Prostate gland (tissue), 2 donors: ENCODE data around the gene PRAMEF12. TPM values are rescaled to one million over a fixed set of nuclear protein-coding genes. Genes with fewer than 3 reads are reported as not detected.
A peak's percentile ranks its signal among the peaks of the same experiment; 100 is the strongest.
"Not testable (repeated sequence)": the region's sequence is repeated elsewhere in the genome, so short reads cannot be mapped to it uniquely, and the experiment has no call there.

Experiments used
- DNase-seq: peaks from one replicate; pipeline ENCODE4 v3.0.0-alpha.2; 2019; ENCODE audit warnings: low spot score
- H3K27ac ChIP-seq, 2 donors: fragments of 200-600 bp; sonication (generic); 2 replicates each; pipeline ENCODE4 v1.5.1; 2017 to 2019
- H3K27me3 ChIP-seq: fragments of 200-600 bp; sonication (generic); replicated peaks from 2 replicates; pipeline ENCODE4 v1.5.1; 2019; ENCODE audit not compliant: insufficient read depth
- H3K36me3 ChIP-seq, 2 donors: fragments of 200-600 bp; sonication (generic); 1 replicate in 1 of 2; 2 replicates in 1 of 2; pipeline versions ENCODE4 v1.5.1 to v1.8.1; 2017 to 2019
- H3K4me1 ChIP-seq: fragments of 200-600 bp; sonication (generic); replicated peaks from 2 replicates; pipeline ENCODE4 v1.5.1; 2019
- H3K4me3 ChIP-seq, 2 donors: fragments of 200-600 bp; sonication (generic); 2 replicates each; pipeline ENCODE4 v1.5.1; 2017 to 2019
- H3K9me3 ChIP-seq: fragments of 200-600 bp; sonication (generic); 2 replicates; pipeline ENCODE4 v1.5.1; 2017
- POLR2A ChIP-seq: fragments of 450-650 bp; IDR thresholded peaks from one replicate; pipeline ENCODE4 v1.6.1; 2016; ENCODE audit warnings: antibody characterized with exemption, mild to moderate bottlenecking
- POLR2AphosphoS5 ChIP-seq: sonication (generic); formaldehyde crosslinking; IDR thresholded peaks from one replicate; pipeline ENCODE4 v1.6.1; 2017; ENCODE audit warnings: antibody characterized with exemption
- WGBS: methylation state at CpG from one replicate; pipeline ENCODE4 v1.1.5; 2018; 5-methylcytosine and 5-hydroxymethylcytosine counted together
- intact Hi-C: fragments of 100-400 bp; cut with DNase I; formaldehyde crosslinking; loops from one replicate; pipeline ENCODE4 v1.14.2; 2022
- total RNA-seq, 2 donors: library from RNA; depleted of rRNA; stranded (reverse); fragments of >200 nt; gene quantifications; one replicate each; pipeline ENCODE4 v1.1.0, GENCODE V29; 2016
- TF ChIP-seq, protein P1 (sequence below), 4 experiments: fragments of 200-600 bp in 2 of 4; fragments of 450-650 bp in 2 of 4; sonication (generic) in 2 of 4; IDR thresholded peaks; 1 replicate in 3 of 4; 2 replicates in 1 of 4; pipeline ENCODE4 v1.5.1; 2016 to 2019; ENCODE audit warnings: antibody characterized with exemption in 4 of 4, mild to moderate bottlenecking in 2 of 4, moderate library complexity in 2 of 4

Gene PRAMEF12
- total RNA-seq, 2 donors from 2014 or later = not detected

DNA sequence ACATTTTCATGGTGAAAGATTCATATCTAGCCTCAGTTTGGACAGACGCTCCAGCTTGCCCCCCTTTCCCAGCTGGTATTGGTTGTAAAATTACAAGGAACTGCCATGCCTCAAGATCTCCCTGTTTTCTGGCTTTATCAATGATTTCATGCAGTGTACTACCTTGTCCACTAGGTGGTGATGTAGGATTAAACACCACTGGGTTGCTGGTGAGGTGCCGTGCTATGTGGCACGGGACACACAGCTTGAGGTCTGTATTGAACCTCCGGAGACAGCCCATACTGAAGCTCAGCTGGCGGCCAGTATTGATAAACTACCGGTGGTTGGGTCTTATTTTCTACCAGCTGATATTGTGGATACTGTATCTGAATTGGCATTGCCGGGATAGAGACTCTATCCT, 10.2 kb downstream of the PRAMEF12 start:
- DNase-seq, H3K4me3 ChIP-seq, H3K9me3 ChIP-seq, H3K4me1 ChIP-seq, H3K27ac ChIP-seq, H3K27me3 ChIP-seq, H3K36me3 ChIP-seq, intact Hi-C loops: not testable (repeated sequence)
- TF ChIP-seq, protein P1, sequence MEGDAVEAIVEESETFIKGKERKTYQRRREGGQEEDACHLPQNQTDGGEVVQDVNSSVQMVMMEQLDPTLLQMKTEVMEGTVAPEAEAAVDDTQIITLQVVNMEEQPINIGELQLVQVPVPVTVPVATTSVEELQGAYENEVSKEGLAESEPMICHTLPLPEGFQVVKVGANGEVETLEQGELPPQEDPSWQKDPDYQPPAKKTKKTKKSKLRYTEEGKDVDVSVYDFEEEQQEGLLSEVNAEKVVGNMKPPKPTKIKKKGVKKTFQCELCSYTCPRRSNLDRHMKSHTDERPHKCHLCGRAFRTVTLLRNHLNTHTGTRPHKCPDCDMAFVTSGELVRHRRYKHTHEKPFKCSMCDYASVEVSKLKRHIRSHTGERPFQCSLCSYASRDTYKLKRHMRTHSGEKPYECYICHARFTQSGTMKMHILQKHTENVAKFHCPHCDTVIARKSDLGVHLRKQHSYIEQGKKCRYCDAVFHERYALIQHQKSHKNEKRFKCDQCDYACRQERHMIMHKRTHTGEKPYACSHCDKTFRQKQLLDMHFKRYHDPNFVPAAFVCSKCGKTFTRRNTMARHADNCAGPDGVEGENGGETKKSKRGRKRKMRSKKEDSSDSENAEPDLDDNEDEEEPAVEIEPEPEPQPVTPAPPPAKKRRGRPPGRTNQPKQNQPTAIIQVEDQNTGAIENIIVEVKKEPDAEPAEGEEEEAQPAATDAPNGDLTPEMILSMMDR (IDR thresholded peaks at IDR 0.05) = peak in 1 of 4 experiments; percentile 8
- 40% methylated on average over 6 of the region's 7 CpGs for WGBS

DNA sequence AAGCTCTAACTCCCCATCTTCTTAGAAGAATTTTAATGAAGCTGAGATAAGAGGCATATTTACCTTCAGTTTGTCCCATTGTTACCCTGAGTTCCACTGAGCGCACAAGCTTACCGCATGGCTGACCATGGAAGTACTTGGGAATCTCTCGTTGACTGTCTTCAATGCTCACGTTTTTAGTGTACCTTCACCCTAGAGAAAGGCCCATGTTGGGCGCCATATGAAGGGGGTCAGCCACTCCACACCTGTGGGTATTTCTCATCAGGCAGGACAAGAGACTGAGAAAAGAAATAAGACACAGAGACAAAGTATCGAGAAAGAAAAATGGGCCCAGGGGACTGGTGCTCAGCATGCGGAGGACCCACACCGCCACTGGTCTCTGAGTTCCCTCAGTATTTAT, 11.2 kb downstream of the PRAMEF12 start:
- intact Hi-C loops = not testable (repeated sequence)
- WGBS = 82% methylated on average over 8 of the region's 8 CpGs

DNA sequence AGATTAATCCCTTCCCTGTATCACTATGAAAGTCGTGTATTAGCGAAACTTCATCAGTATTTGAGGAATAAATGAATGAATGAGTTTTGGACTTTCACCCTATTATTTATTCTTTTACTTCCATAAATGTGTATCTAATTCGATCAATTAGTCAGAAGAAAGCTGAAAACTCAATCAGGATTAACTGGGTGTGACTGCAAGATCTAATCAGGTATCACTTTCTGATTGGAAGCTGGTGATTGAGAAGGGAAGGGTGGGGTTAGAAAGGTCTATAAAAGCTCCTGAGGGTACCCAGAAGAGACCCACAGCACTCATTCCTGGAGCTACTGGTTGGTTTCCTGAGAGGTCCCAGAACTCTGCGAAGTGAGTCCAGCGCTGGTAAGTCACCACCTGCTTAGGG, 17.6 kb downstream of the PRAMEF12 start, which contains the start of gene PRAMEF1:
Gene PRAMEF1, plus strand, starts transcription at position 301 of the 400 bp plus-strand sequence. CDS start 1,831 bp downstream, outside the sequence.
- H3K4me3 ChIP-seq, DNase-seq: not testable (repeated sequence)

More for the DNA sequence above, 11.2 kb downstream of the PRAMEF12 start:
- H3K27me3 ChIP-seq, DNase-seq, H3K4me3 ChIP-seq, H3K4me1 ChIP-seq, H3K27ac ChIP-seq, H3K9me3 ChIP-seq, H3K36me3 ChIP-seq: not testable (repeated sequence)

DNA sequence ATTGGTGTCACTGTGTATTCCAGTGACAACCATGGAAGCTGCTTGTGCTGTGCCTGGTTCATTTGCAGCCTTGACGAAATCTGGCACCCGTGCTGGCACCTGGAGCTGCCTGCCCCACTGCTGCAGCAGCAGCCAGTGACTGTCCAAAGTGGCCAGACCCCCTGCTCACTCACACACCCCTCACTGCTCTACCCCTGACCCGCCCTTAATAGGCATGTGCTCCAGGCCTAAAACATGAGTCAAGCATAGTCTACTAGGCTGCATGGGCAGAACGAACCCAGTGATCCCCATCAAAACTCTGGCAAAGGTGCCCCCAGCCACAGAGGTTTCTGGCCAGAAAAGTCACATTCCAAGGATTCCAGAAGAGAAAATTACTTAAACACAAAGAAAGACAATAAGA, 25.4 kb downstream of the PRAMEF12 start:
- no peak for DNase-seq
- WGBS = 59% methylated on average over 4 of the region's 4 CpGs
- intact Hi-C loops = no loop called here
- Histone ChIP-seq H3K27me3 (no peaks in the 10 kb centered on the region), H3K4me1 (no peaks in the 10 kb centered on the region), H3K4me3 (no peak overlapping the region), H3K36me3 (no peaks in the 10 kb centered on the region), H3K9me3 (no peaks in the 10 kb centered on the region), H3K27ac (no peak overlapping the region)
- TF ChIP-seq, protein P1 (IDR thresholded peaks at IDR 0.05) = no peak
- TF ChIP-seq POLR2AphosphoS5 (no peak), POLR2A (no peak)

More for the DNA sequence above, 17.6 kb downstream of the PRAMEF12 start, which contains the start of gene PRAMEF1:
- H3K4me1 ChIP-seq, H3K27me3 ChIP-seq, H3K27ac ChIP-seq, H3K36me3 ChIP-seq, H3K9me3 ChIP-seq, intact Hi-C loops: not testable (repeated sequence)
- 77% methylated on average over 3 of the region's 5 CpGs for WGBS

DNA sequence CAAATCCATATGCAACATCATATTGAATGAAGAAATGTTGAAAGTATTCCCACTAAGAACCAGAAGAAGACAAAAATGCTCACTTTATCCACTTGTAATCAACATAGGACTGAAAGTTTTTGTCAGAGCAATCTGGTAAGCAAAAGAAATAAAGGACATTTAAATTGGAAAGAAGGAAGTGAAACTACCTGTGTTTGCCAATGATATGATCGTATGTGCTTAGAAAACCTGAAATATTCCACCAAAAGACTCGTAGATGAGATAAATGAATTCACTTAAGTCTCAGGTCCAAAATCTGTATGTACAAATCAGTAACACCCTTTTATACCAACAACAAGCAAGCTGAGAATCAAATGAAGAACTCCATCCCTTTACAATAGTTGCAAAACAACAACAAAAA, 26.2 kb downstream of the PRAMEF12 start:
- H3K4me1 ChIP-seq = no peaks in the 10 kb centered on the region
- no peaks in the 10 kb centered on the region for H3K27me3 ChIP-seq
- TF ChIP-seq POLR2AphosphoS5 (no peak), POLR2A (no peak)
- TF ChIP-seq, protein P1 (IDR thresholded peaks at IDR 0.05) = no peak
- H3K4me3 ChIP-seq = no peak overlapping the region
- intact Hi-C loops = no loop called here
- no peaks in the 10 kb centered on the region for H3K36me3 ChIP-seq
- no peaks in the 10 kb centered on the region for H3K9me3 ChIP-seq
- no peak for DNase-seq
- 63% methylated on average over 2 of the region's 2 CpGs for WGBS
- H3K27ac ChIP-seq = no peak overlapping the region

DNA sequence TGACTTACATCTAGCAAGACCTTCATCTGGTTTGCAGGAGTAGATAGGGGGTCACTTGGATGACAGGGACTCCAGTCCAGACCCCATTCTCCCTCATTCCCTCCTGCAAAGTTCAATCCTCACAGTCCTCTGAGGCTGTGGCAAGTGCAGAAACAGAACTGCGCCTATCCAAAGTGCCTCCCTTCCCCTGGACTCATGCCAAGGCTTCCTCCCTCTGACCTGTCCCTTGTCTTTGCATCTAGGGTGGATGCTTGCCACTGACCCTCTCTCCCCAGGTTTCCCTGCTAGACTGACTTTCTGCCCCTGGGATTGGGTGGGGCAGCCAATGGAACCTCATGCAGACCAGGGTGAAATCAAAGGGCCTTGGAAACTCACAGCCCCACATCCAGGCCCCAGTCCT, 36.4 kb downstream of the PRAMEF12 start:
- Histone ChIP-seq H3K36me3 (no peaks in the 10 kb centered on the region), H3K27ac (no peak overlapping the region), H3K4me3 (no peak overlapping the region), H3K4me1 (no peaks in the 10 kb centered on the region), H3K27me3 (no peaks in the 10 kb centered on the region), H3K9me3 (no peaks in the 10 kb centered on the region)
- intact Hi-C loops = no loop called here
- TF ChIP-seq POLR2A = no peak
- TF ChIP-seq, protein P1 (IDR thresholded peaks at IDR 0.05) = no peak
- TF ChIP-seq POLR2AphosphoS5 = no peak
- 85% methylated on average over 1 of the region's 1 CpG for WGBS
- no peak for DNase-seq
